Fibroblast of skin of back (primary cell): ENCODE measurements around the gene TRAF7.

Experiments used
- DNase-seq: peaks from one replicate; pipeline ENCODE4 v3.0.0-alpha.2; 2013

The TRAF7 gene

GRCh38 chr16:2184346-2184745 lies 28.8 kb downstream of the TRAF7 start:
- no peak for DNase-seq

GRCh38 chr16:2184962-2185361 lies 29.4 kb downstream of the TRAF7 start:
- no peak for DNase-seq

GRCh38 chr16:2186064-2186463 lies 30.5 kb downstream of the TRAF7 start:
- no peak for DNase-seq

- DNase-seq: no peak
Observed at GRCh38 chr16:2186505-2186904, 30.9 kb downstream of the TRAF7 start.

- DNase-seq: no peak
Observed at GRCh38 chr16:2187212-2187611, 31.6 kb downstream of the TRAF7 start.

GRCh38 chr16:2188395-2188794 lies 32.8 kb downstream of the TRAF7 start:
- DNase-seq: no peak

- no peak for DNase-seq
Observed at GRCh38 chr16:2189252-2189893, 33.8 kb downstream of the TRAF7 start.

- no peak for DNase-seq
Observed at GRCh38 chr16:2190002-2190658, 34.5 kb downstream of the TRAF7 start.

GRCh38 chr16:2190659-2191445 lies 35.3 kb downstream of the TRAF7 start:
- no peak for DNase-seq

- DNase-seq: no peak
Observed at GRCh38 chr16:2191446-2191706, 35.8 kb downstream of the TRAF7 start.

- peak; percentile 37 for DNase-seq
Observed at GRCh38 chr16:2194166-2194834, 38.7 kb downstream of the TRAF7 start.

- DNase-seq: peak; percentile 17
Observed at GRCh38 chr16:2194852-2195321, 39.3 kb downstream of the TRAF7 start.

- DNase-seq: no peak
Observed at GRCh38 chr16:2195322-2196161, 40.0 kb downstream of the TRAF7 start.

GRCh38 chr16:2196162-2196980 lies 40.8 kb downstream of the TRAF7 start, which contains the start of gene CASKIN1:
CASKIN1 (minus strand) TSS chr16:2196605; CDS start chr16:2196432, 173 bp downstream.
- no peak for DNase-seq

GRCh38 chr16:2196981-2197511 lies 41.5 kb downstream of the TRAF7 start:
- no peak for DNase-seq

GRCh38 chr16:2197765-2198164 lies 42.2 kb downstream of the TRAF7 start:
- no peak for DNase-seq

- DNase-seq: no peak
Observed at GRCh38 chr16:2198283-2198682, 42.7 kb downstream of the TRAF7 start.

- DNase-seq: no peak
Observed at GRCh38 chr16:2199095-2199494, 43.5 kb downstream of the TRAF7 start.

- no peak for DNase-seq
Observed at GRCh38 chr16:2199621-2200139, 44.1 kb downstream of the TRAF7 start.

GRCh38 chr16:2200313-2200712 lies 44.7 kb downstream of the TRAF7 start:
- no peak for DNase-seq
